K562 (cell line): ENCODE measurements around the gene LGR6. TPM values are rescaled to one million over a fixed set of nuclear protein-coding genes. Genes with fewer than 3 reads are reported as not detected.

ENCODE experiments used
- BCOR ChIP-seq: fragments of 450-650 bp; IDR thresholded peaks from 2 replicates; pipeline ENCODE4 v1.6.1; 2016
- BMI1 ChIP-seq: fragments of 150-350 bp; IDR thresholded peaks from 2 replicates; pipeline ENCODE4 v1.6.1; 2014; ENCODE audit warnings: low read length
- DPF2 ChIP-seq: fragments of 450-650 bp; IDR thresholded peaks from 2 replicates; pipeline ENCODE4 v1.6.1; 2016
- E4F1 ChIP-seq: fragments of 250-450 bp; sonication (Bioruptor Pico); IDR thresholded peaks from 2 replicates; pipeline ENCODE4 v1.5.0; 2021; ENCODE audit warnings: mild to moderate bottlenecking, borderline replicate concordance
- KDM1A ChIP-seq, 2 experiments: fragments of 450-650 bp; IDR thresholded peaks; 2 replicates each; pipeline ENCODE4 v1.6.1; 2016; ENCODE audit warnings: mild to moderate bottlenecking in 2 of 2
- MAFK ChIP-seq: IDR thresholded peaks from 2 replicates; pipeline ENCODE4 v1.6.1; 2011; ENCODE audit warnings: low read length, improper control_type of control experiment
- MCM2 ChIP-seq: fragments of 450-650 bp; IDR thresholded peaks from 2 replicates; pipeline ENCODE4 v1.6.1; 2017; ENCODE audit warnings: low read depth, mild to moderate bottlenecking
- SMARCA5 ChIP-seq: fragments of 450-650 bp; IDR thresholded peaks from 2 replicates; pipeline ENCODE4 v1.6.1; 2016
- SMARCC2 ChIP-seq: fragments of 450-650 bp; IDR thresholded peaks from 2 replicates; pipeline ENCODE4 v1.6.1; 2017; ENCODE audit warnings: antibody characterized with exemption, moderate library complexity, mild to moderate bottlenecking, low read depth
- SRSF7 ChIP-seq: fragments of 200-400 bp; formaldehyde crosslinking; optimal IDR thresholded peaks from 2 replicates; pipeline ENCODE3; 2017; ENCODE audit warnings: mild to moderate bottlenecking, low read depth, low read length
- TCF7 ChIP-seq: sonication (generic); IDR thresholded peaks from 2 replicates; pipeline ENCODE4 v1.6.1; 2016; ENCODE audit warnings: antibody characterized with exemption, borderline replicate concordance
- ZFP36 ChIP-seq: fragments of 150-350 bp; IDR thresholded peaks from 2 replicates; pipeline ENCODE4 v1.6.1; 2018; ENCODE audit warnings: low read length, low read depth; ENCODE audit not compliant: partially characterized antibody
- ZKSCAN3 ChIP-seq: fragments of 250-450 bp; sonication (Bioruptor Pico); IDR thresholded peaks from 2 replicates; pipeline ENCODE4 v1.4.0; 2020
- ZNF140 ChIP-seq: fragments of 250-450 bp; sonication (Bioruptor Pico); IDR thresholded peaks from 2 replicates; pipeline ENCODE4 v1.8.0; 2021; ENCODE audit warnings: moderate library complexity, mild to moderate bottlenecking, inconsistent platforms
- ZNF184 ChIP-seq: sonication (generic); formaldehyde crosslinking; IDR thresholded peaks from 2 replicates; pipeline ENCODE4 v1.5.0; 2020; ENCODE audit warnings: missing genetic modification reagents
- ZNF239 ChIP-seq: fragments of 250-450 bp; sonication (Bioruptor Pico); IDR thresholded peaks from 2 replicates; pipeline ENCODE4 v1.4.0; 2020; ENCODE audit warnings: mild to moderate bottlenecking
- ZNF280B ChIP-seq: fragments of 250-450 bp; sonication (Bioruptor Pico); IDR thresholded peaks from 2 replicates; pipeline ENCODE4 v1.5.1; 2021; ENCODE audit warnings: mild to moderate bottlenecking
- ZNF586 ChIP-seq: fragments of 450-650 bp; formaldehyde crosslinking; conservative IDR thresholded peaks from 2 replicates; pipeline ENCODE4 v1.4.0; 2020; ENCODE audit warnings: mild to moderate bottlenecking, moderate library complexity
- polyA plus RNA-seq, 8 experiments: library from polyadenylated mRNA; depleted of rRNA in 4 of 8; stranded (reverse) in 5 of 8; unstranded in 3 of 8; fragments of >200 nt; fragmentation: Nextera tagmentation in 2 of 8; fragmentation: Illumina TruSeq in 1 of 8; extraction: Ambion mirVana in 2 of 8; extraction: Trizol in 1 of 8; gene quantifications; 2 replicates each; pipeline versions ENCODE4 v1.2.1 to v1.2.3, GENCODE V29; 2011 to 2014; ENCODE audit warnings: inconsistent platforms in 1 of 8, missing spikeins in 1 of 8
- total RNA-seq, 7 experiments: library from RNA; depleted of rRNA in 6 of 7; stranded (reverse); fragments of >200 nt in 6 of 7; fragmentation: Illumina TruSeq in 2 of 7; extraction: Trizol in 2 of 7; gene quantifications; 2 replicates each; pipeline versions ENCODE4 v1.2.1 to v1.2.3, GENCODE V29; 2011 to 2021; ENCODE audit warnings: low replicate concordance in 1 of 7
- TF ChIP-seq, protein P1 (sequence below): sonication (generic); formaldehyde crosslinking; IDR thresholded peaks from 2 replicates; pipeline ENCODE4 v1.8.1; 2023; ENCODE audit warnings: mild to moderate bottlenecking, missing genetic modification reagents, moderate library complexity
- TF ChIP-seq, protein P2 (sequence below): fragments of 450-650 bp; IDR thresholded peaks from 2 replicates; pipeline ENCODE4 v1.6.1; 2018; ENCODE audit warnings: mild to moderate bottlenecking, low read depth; ENCODE audit not compliant: partially characterized antibody

LGR6 gene
- total and polyA plus RNA-seq, 9 of the 15 experiments (the other 6 are each of a cell fraction or from before 2014, with no cell fraction given) = 0.01 to 0.54 (median 0.17) TPM; not detected in 1

- TF ChIP-seq BMI1 (no peak), ZNF140 (no peak), KDM1A (IDR thresholded peaks at IDR 0.05) (no peak), ZFP36 (no peak), E4F1 (CRISPR knock-in tag) (no peak; the same call in 1 of the 2 replicates), SRSF7 (no peak), ZNF280B (CRISPR knock-in tag) (no peak), SMARCA5 (no peak), MCM2 (no peak), DPF2 (no peak; the same call in 1 of the 2 replicates), ZNF239 (CRISPR knock-in tag) (no peak; the same call in 1 of the 2 replicates), ZNF586 (CRISPR knock-in tag) (0 out of 2 replicates have a peak, but pooled peaks have one; percentile 56), ZNF184 (CRISPR knock-in tag) (no peak), SMARCC2 (peak; percentile 56; the same call in 1 of the 2 replicates), ZKSCAN3 (no peak), MAFK (no peak), TCF7 (0 out of 2 replicates have a peak, but pooled peaks have one; percentile 20), BCOR (no peak)
- TF ChIP-seq, protein P1, sequence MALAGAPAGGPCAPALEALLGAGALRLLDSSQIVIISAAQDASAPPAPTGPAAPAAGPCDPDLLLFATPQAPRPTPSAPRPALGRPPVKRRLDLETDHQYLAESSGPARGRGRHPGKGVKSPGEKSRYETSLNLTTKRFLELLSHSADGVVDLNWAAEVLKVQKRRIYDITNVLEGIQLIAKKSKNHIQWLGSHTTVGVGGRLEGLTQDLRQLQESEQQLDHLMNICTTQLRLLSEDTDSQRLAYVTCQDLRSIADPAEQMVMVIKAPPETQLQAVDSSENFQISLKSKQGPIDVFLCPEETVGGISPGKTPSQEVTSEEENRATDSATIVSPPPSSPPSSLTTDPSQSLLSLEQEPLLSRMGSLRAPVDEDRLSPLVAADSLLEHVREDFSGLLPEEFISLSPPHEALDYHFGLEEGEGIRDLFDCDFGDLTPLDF = 0 out of 2 replicates have a peak, but pooled peaks have one; percentile 14
- TF ChIP-seq, protein P2, sequence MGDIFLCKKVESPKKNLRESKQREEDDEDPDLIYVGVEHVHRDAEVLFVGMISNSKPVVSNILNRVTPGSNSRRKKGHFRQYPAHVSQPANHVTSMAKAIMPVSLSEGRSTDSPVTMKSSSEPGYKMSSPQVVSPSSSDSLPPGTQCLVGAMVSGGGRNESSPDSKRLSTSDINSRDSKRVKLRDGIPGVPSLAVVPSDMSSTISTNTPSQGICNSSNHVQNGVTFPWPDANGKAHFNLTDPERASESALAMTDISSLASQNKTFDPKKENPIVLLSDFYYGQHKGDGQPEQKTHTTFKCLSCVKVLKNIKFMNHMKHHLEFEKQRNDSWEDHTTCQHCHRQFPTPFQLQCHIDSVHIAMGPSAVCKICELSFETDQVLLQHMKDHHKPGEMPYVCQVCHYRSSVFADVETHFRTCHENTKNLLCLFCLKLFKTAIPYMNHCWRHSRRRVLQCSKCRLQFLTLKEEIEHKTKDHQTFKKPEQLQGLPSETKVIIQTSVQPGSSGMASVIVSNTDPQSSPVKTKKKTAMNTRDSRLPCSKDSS = no peak
Observed at GRCh38 chr1:202158810-202159533, 34.6 kb upstream of the LGR6 start (continued).
